Neural progenitor cell (in vitro differentiated cells): ENCODE results near the gene FAM47C.
"Not testable (repeated sequence)": the region's sequence is repeated elsewhere in the genome, so short reads cannot be mapped to it uniquely, and the experiment has no call there.

Source experiments
- CTCF ChIP-seq: fragments of 200-600 bp; sonication (generic); IDR thresholded peaks from 2 replicates; pipeline ENCODE4 v1.5.1; 2017; ENCODE audit warnings: antibody characterized with exemption, mild to moderate bottlenecking
- EZH2 ChIP-seq: fragments of 200-600 bp; sonication (generic); IDR thresholded peaks from 2 replicates; pipeline ENCODE4 v1.6.1; 2017; ENCODE audit warnings: antibody characterized with exemption, mild to moderate bottlenecking, moderate library complexity
- EZH2phosphoT487 ChIP-seq: fragments of 200-600 bp; sonication (generic); IDR thresholded peaks from 2 replicates; pipeline ENCODE4 v1.6.1; 2017; ENCODE audit warnings: antibody characterized with exemption

- TF ChIP-seq CTCF, EZH2phosphoT487, EZH2: not testable (repeated sequence)
Observed at GRCh38 chrX:37036674-37037220, 28.6 kb downstream of the FAM47C start.
